Eye (tissue), 1 donor: Measurements from ENCODE around the gene RPA3.

Experiments
- DNase-seq: peaks from one replicate; pipeline ENCODE4 v3.0.0-alpha.2; 2015

RPA3 gene

GRCh38 chr7:7731732-7732131, 13.3 kb upstream of the RPA3 start:
- DNase-seq, result no peak

GRCh38 chr7:7720750-7721621, 2.6 kb upstream of the RPA3 start:
- DNase-seq, result no peak

GRCh38 chr7:7720193-7720592, 1.8 kb upstream of the RPA3 start:
- no peak for DNase-seq

DNA sequence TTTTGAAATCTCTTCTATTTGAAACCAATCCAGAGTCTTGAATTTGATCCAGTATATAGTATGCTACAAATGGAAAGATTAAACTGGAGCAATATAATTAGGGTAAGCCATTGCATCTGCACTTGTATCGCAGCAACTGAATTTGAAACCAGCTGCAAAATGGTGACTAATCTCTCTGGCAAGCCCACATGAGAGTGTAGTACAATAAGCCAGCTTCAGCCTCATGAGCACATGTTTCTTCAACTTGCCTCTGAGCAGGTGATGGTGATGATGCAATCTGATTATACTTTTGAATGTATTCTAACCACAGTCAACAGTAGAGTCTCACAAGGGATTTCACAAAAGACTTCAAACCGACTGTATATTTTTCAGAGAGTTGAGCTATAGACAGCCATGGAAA, 829 bp upstream of the RPA3 start:
- DNase-seq, result peak; percentile 63

DNA sequence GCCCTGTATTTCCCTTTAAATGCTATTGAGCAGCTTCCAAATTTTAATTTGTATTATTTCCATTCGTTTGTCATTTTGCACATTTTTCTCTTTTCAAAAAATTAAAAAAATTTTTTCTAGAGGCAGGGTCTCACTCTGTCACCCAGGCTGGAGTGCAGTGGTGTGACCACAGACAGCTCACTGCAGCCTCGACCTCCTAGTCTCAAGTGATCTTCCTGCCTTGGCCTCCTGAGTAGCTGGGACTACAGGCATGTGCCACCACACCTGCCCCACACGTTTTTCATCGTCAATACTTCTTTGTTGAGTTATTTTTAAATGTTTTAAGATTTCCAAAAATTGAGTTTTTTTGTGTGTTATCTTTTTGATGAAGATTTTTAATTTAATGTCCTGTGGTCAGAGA, 4.7 kb downstream of the RPA3 start:
- DNase-seq, result no peak

- DNase-seq, result no peak
These were observed 7.9 kb downstream of the RPA3 start for GRCh38 chr7:7710469-7710868.

GRCh38 chr7:7709291-7709690, 9.1 kb downstream of the RPA3 start:
- no peak for DNase-seq

- DNase-seq, result peak; percentile 58
These were observed 10.6 kb downstream of the RPA3 start for GRCh38 chr7:7707806-7708205.

- no peak for DNase-seq
These were observed 11.2 kb downstream of the RPA3 start for GRCh38 chr7:7707246-7707645.

DNA sequence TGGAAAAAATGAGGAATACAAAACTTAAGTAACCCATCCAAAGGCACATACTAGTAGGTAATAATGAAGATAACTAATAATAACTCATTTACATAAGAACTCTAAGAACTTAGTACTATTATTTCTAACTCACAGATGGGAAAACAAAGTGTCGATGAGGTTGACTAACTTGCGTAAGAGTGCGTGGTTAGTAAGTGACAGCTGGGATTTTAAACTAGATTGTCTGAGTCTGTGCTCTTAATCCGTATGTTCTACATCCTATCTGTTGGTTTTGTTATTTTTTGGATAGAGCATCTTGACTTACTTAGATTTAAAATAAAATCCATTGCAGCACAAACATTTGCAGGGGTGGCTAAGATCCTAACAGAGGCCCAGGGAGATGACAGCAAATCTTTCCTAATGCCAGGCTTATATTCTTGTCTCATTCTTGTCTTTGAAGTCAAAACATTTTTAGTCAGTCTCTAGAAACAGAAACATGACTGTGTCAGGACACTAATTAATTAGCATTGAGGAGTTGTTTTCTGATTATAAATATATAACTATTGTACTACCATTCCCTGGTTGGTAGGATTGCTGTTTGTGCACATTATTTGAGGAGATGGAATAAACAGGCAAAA, 11.7 kb downstream of the RPA3 start:
- no peak for DNase-seq

DNA sequence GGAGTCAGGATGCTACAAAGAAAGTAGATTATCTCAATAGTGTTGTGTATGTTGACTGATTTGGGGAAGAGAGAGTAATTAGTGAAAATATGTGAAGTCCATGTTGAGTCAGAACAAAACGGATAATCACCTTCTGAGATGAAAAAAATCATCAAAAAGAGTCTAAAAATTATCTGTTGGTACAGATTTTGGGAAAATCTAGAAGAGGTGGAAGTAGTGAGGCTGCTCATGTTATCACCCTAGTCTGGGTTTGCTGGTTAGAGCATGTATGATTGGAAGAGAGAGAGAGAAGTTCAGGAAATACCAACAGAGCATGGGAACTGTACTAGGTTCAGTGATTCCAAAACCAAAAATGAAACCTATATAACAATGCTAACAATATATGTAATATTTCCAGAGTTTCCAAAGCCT, 12.3 kb downstream of the RPA3 start:
- DNase-seq, result no peak

GRCh38 chr7:7705318-7705717, 13.1 kb downstream of the RPA3 start:
- no peak for DNase-seq

DNA sequence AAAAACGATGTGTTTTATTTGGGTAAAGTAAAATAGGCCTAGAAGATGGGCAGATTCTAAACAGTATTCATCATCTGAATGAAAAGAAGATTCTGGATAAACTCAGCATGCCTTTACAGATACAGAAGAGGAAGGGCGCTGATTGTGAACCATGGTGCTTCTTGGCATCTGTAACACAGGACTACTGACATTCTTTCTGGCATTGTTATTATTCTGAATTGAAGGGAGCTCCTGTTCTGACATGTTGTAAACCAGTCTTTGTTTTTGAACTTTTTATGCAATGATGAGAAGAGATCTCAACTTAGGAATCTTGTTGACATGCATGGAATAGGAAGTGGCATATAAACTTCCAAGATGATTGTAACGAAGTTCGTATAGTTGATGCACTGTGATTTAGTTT, 13.5 kb downstream of the RPA3 start:
- no peak for DNase-seq

GRCh38 chr7:7703427-7703826, 15.0 kb downstream of the RPA3 start:
- DNase-seq, result no peak

DNA sequence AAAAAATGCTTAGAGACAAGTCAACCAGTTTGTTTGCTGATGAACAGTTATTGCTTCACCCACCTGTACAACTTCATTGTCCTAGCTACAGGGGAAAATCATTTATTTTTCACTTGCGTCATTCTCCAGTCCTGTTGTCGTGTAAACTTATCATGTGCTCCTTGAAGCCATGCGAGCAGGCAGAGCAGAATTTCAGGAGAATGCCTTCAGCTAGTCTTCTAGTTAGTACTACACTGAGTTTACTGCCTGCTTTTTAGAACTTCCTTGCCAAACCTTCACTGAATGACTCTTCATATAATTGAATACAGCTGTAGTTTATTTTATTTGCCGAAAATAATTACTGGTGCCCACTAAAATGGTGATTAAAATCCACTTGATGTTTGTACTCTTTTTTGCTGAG, 15.6 kb downstream of the RPA3 start:
- DNase-seq, result no peak

GRCh38 chr7:7701527-7701926, 16.9 kb downstream of the RPA3 start:
- DNase-seq, result no peak

DNA sequence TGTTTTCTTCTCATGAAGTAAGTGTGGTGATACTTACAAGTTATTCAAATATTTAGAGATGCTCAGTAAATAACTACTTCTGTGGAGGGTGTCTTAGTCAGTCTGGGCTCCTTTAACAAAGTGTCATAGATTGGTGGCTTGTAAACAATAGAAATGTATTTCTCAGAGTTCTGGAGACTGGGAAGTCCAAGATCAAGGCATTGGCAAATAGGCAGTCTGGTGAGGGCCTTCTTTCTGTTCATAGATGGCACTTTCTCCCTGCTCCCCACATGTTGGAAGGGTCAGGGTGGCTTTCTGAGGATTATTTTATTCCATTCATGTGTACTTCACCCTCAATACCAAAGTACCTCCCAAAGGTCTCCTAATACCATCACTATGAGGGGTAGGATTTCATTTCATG, 18.4 kb downstream of the RPA3 start:
- no peak for DNase-seq

DNA sequence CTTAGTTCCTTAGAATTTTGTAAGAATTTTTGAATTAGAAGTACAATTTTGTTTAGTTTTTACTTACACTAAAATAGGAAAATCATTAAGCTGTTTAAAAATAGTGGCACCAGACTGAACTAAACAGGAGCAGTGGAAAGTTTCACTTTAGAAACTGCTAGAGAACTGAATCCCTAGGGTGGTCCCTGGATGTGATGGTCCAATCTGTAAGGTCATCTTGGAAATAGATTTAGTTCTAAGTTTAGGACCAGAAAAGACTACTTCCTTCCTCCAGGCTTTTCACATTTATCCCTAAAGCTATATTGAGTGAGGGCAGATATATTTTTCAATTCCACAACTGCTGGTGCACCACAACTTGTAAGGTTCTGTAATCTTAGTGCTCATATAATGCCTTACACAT, 19.0 kb downstream of the RPA3 start:
- DNase-seq, result no peak

GRCh38 chr7:7698930-7699329, 19.5 kb downstream of the RPA3 start:
- DNase-seq, result no peak

GRCh38 chr7:7696458-7697119, 21.8 kb downstream of the RPA3 start:
- no peak for DNase-seq

DNA sequence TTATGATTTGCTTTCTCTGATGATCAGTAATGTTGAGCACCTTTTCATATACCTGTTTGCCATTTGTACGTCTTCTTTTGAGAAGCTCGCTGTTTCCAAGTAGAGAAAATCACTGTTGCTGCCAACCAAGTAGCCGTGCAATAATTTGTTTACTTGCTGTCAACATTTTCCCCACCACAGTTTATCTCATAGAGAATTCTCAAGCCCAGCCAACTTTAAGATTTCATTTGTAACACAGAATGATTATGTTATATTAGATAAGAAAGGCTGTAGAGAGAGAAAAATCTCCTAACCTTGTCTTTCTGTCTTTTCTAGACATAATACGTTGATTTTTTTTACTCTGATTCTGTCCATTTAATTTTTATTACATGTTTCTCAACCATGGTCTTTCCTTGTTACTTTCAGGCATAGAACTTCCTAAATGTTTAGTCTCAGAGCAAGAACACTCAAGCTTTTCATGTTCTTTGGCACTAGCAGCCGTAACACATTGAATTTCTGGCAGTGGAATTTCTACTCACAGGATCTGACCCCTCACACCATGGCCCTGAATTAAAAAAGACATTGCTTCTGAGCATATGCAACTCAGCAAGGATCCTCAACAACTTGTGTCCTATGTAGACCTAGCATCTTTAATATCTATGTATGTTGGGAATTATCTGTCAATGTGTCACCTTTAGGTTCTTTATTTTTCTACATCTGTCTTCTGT, 23.1 kb downstream of the RPA3 start:
- no peak for DNase-seq

- no peak for DNase-seq
These were observed 23.9 kb downstream of the RPA3 start for GRCh38 chr7:7694542-7694941.

- no peak for DNase-seq
These were observed 24.5 kb downstream of the RPA3 start for GRCh38 chr7:7693881-7694280.
